Measurements from ENCODE around the gene DISP2.

Gene DISP2

DNA sequence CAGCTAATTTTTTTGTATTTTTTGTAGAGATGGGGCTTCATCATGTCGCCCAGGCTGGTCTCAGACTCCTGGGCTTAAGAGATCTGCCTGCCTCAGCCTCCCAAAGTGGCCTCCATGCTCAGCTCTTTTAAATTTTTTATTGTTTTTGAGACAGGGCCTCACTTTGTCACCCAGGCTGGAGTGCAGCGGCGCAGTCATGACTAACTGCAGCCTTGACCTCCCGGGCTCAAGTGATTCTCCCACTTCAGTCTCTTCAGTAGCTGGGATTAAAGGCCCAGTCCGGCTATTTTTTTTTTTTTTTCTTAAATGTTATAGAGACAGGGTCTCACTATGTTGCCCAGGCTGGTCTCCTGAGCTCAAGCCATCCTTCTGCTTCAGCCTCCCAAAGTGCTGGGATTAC, 67.7 kb downstream of the DISP2 start:
- DNase-seq (ENCODE audit: low read depth in 2 of 2) = no peak

DNA sequence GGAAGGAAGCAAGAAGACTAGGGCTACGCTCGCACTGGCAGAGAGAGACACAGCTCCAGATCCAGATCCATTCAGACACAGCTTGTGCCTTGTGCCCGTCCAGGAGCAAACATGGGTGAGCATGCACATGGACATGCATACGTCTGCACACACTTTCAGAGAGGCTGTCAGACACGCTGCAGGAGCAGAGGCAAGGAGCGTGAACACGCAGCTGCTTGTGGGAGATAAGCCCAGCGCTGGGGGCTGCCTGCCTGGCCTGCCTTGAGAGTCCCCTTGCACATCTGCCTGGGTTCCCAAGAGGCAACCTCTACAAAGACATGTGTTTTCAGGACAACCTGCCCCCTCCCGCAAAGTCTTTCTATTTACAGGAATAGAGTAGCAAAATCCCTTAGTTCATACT, 69.2 kb downstream of the DISP2 start:
- no peak for DNase-seq (ENCODE audit: low read depth in 2 of 2)

DNA sequence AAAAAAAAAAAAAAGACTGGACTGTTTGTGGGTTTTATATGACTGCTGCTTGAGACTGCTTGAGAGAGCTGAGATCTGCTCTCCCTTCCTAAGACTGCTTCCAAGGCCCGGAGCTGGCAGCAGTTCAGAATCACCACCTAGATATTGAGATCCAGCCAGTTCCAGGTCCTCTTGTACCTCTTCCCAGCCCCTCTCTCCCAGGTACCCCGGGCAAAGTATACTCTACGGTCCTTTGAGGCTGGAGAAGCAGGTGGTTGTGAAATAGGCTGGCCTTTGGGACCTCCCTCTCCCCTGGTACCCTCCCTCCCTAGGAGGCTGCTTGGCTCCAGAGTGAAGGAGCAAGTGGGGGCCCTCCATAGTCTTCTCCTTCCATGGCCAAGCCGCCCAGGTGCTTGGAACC, 70.2 kb downstream of the DISP2 start:
- DNase-seq (ENCODE audit: low read depth in 2 of 2) = no peak

Measured in stimulated activated CD4-positive, alpha-beta T cell treated with anti-CD3 and anti-CD28 coated beads, Interleukin-1b, Interleukin-23, amount 100 ng/mL, for 4 hours (primary cell).